ENCODE measurements around the gene ALPK1.
"Not testable (repeated sequence)": the region's sequence is repeated elsewhere in the genome, so short reads cannot be mapped to it uniquely, and the experiment has no call there.

ALPK1 gene

DNA sequence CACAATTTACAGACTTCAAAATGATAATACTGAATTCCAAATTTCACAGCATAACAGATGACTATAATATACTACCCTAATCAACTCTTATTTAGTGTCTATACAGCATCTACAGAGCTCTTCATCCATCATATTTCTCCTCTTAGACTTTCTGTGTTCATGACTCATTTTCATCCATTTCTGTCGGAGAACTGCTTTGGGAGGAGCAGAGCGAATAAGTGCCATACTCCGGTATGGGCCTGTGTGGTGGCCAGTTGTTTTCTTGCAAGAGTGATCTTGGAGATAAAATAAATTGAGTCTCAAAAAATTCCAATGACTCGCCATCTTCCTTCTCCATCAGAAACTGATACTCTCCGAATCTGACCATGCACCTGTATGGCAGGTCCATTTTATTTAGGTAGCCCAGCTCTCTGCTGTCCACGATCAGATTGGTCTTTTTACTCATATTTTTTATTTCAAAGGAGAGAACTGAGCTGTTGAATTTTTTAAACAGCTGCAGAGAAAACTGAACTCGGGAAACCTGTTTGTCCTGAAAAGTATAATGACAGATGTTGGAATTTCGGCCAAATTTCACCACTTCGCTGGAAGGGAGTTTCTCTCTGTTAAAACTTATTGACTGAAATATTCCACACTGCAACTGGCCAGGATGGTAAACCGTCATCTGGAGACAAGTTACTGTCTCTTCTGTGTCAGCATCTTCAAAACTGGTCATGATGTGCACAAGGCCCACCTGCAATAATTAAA lies 19.3 kb upstream of the ALPK1 start:
- no peak overlapping the region for H3K27ac ChIP-seq
- no peak for DNase-seq (ENCODE audit: low spot score)
- ChIA-PET POLR2A (ENCODE audit: low non-redundant PET) (no interaction called here), CTCF (no interaction called here)
- TF ChIP-seq, protein P1, sequence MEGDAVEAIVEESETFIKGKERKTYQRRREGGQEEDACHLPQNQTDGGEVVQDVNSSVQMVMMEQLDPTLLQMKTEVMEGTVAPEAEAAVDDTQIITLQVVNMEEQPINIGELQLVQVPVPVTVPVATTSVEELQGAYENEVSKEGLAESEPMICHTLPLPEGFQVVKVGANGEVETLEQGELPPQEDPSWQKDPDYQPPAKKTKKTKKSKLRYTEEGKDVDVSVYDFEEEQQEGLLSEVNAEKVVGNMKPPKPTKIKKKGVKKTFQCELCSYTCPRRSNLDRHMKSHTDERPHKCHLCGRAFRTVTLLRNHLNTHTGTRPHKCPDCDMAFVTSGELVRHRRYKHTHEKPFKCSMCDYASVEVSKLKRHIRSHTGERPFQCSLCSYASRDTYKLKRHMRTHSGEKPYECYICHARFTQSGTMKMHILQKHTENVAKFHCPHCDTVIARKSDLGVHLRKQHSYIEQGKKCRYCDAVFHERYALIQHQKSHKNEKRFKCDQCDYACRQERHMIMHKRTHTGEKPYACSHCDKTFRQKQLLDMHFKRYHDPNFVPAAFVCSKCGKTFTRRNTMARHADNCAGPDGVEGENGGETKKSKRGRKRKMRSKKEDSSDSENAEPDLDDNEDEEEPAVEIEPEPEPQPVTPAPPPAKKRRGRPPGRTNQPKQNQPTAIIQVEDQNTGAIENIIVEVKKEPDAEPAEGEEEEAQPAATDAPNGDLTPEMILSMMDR (conservative IDR thresholded peaks at IDR 0.05; ENCODE audit: low read depth) = no peak

DNA sequence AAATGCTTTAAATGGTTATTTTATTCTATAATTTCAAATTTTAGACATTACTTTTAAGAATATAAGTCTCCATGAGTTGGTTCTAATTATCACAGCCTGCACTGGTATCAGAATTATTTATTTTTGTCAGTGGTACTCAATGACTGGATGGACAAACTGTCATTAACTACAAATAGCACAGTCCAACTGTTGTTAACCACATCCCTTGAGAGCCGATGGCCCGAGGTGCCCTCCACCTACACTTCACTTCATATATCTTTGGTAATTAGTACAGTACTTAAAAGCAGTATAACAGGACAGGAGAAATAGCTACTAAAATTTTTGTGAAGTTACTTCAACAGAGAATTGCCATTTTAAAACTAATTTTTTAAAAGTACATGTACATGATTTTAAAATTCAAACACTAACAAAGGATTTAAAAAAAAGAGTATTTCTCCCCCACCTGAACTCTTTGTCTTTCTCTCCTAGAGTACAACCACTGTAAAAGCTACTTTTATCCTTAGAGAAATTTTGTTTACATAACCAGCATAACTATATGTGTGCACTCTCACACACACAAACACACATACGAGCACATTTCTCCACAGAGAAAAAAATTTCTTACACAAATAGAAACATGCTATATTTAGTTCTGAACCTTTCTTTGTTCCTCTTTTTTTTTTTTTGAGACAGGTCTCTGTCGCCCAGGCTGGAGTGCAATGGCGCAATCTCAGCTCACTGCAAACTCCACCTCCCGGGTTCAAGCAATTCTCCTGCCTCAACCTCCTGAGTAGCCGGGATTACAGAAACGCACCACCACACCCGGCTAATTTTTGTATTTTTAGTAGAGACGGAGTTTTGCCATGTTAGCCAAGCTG lies 17.9 kb upstream of the ALPK1 start:
- no peak overlapping the region for H3K27ac ChIP-seq
- POLR2A ChIA-PET (ENCODE audit: low non-redundant PET) = no interaction called here
- DNase-seq (ENCODE audit: low spot score) = no peak
- CTCF ChIA-PET = no interaction called here
- TF ChIP-seq, protein P1 (conservative IDR thresholded peaks at IDR 0.05; ENCODE audit: low read depth) = no peak

DNA sequence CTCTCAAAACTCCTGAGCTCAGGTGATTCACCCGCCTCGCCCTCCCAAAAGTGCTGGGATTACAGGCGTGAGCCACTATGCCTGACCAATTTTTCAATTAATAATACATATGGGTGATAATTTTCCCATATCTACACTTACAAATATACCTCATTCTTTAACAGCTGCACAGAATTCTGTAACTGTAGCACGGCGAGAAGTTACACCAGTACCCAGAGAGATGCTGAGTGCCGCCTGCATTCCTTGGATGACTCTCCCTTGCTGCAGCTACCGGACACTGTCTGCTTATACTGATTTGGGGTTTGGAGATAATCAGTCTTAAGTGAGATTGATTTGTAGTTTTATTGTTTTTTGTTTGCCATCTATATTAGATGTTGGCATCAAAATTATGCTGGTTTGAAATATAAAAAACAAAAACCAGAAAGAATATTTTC lies 17.3 kb upstream of the ALPK1 start:
- ChIA-PET CTCF (interaction anchor here (0.6 kb wide), 2 partner anchors 17 to 274 kb away, joined by 3 to 5 read pairs; no protein-coding TSS in a partner anchor), POLR2A (ENCODE audit: low non-redundant PET) (no interaction called here)
- H3K27ac ChIP-seq = no peak overlapping the region
- DNase-seq (ENCODE audit: low spot score) = no peak
- TF ChIP-seq, protein P1 (conservative IDR thresholded peaks at IDR 0.05; ENCODE audit: low read depth) = no peak

DNA sequence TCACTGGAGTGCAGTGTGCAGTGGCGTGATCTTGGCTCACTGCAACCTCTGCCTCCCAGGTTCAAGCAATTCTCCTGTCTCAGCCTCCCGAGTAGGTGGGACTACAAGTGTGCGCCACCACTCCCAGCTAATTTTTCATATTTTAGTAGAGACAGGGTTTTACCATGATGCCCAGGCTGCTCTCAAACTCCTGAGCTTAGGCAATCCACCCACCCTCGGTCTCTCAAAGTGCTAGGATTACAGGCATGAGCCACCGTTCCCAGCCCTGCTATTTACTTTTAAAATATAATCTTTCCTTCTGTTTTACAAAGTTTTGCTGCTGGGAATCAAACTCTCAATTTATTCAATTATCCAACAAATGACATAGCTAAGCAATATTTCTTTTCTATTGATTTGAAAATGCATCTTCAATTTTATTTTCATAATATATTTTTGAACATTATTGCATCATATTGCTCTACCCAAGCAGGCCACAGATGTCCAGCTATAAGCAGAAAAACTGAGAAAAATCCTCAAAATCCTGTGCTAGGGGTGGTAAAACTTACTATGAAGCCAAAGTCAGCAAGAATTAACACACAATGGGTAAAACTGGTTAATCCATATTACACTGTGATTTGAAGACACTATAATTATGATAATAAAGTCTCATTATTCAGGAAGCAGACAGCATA lies 16.6 kb upstream of the ALPK1 start:
- DNase-seq (ENCODE audit: low spot score) = no peak
- TF ChIP-seq, protein P1 (conservative IDR thresholded peaks at IDR 0.05; ENCODE audit: low read depth) = no peak
- ChIA-PET POLR2A (ENCODE audit: low non-redundant PET) (no interaction called here), CTCF (interaction anchor here (0.6 kb wide), 2 partner anchors 18 to 273 kb away, joined by 3 to 5 read pairs; no protein-coding TSS in a partner anchor)
- no peak overlapping the region for H3K27ac ChIP-seq

DNA sequence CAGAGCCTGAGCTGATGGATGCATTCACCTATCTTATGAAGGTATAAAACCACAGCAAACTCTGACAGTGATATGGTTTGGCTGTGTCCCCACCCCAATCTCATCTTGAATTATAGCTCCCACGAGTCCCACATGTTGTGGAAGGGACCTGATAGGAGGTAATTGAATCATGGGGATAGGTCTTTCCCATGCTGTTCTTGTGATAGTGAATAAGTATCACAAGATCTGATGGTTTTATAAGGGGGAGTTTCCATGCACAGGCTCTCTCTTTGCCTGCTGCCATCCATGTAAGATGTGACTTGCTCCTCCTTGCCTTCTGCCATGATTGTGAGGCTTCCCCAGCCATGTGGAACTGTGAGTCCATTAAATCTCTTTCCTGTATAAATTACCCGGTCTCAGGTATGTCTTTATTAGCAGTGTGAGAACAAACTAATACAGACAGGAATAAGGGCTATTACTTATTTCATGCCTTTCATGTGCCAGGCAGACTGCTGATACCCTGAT lies 15.2 kb upstream of the ALPK1 start:
- CTCF ChIA-PET; POLR2A ChIA-PET (ENCODE audit: low non-redundant PET); H3K27ac ChIP-seq; DNase-seq (ENCODE audit: low spot score): not testable (repeated sequence)

DNA sequence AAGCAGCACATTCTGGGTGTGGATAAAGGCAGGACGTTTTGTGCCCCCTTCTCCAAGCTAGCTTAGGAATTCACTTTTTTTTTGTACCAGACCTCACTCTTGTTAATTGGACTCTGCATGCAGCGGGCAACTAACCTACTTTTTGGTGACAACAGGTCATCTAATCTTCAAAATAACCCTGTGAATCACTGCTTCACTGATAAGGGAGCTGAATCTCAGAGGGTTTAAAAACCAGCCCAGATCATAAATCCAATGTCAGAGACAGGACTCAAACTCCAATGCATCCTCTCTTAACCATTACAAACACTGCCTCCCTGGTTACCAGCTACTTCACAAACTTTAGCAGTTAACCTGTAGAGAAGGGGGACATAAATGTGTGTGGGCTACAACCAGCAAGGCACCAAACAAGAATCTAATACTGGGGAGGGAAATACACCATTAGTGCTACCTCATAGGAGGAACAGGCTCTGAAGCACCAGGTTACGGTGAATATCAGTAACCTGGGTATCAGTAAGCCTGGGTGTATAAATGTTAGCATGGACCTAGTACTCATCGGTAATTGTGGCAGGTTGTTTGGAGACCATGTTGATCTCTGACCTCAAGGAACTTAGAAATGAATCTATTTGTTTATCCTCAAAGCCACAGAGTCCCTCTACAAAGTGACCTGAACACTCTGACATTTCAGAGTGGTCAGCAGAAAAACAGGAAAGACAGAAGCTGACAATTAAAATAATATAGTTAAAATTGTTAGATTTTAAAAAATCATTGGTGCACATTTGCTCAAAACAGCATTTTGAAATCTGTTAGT lies 14.1 kb upstream of the ALPK1 start:
- DNase-seq (ENCODE audit: low spot score) = no peak
- CTCF ChIA-PET = no interaction called here
- POLR2A ChIA-PET (ENCODE audit: low non-redundant PET) = no interaction called here
- TF ChIP-seq, protein P1 (conservative IDR thresholded peaks at IDR 0.05; ENCODE audit: low read depth) = no peak
- no peak overlapping the region for H3K27ac ChIP-seq
